Muscle of arm (tissue), 12 donors: ENCODE results near the gene STAT3. TPM values are rescaled to one million over a fixed set of nuclear protein-coding genes. Genes with fewer than 3 reads are reported as not detected.
"Not testable (repeated sequence)": the region's sequence is repeated elsewhere in the genome, so short reads cannot be mapped to it uniquely, and the experiment has no call there.

ENCODE experiments used
- DNase-seq: peaks from one replicate; pipeline ENCODE4 v3.0.0-alpha.2; 2013
- polyA plus RNA-seq, 12 donors: library from polyadenylated mRNA; unstranded; fragments of 120-200 nt; gene quantifications; one replicate each; pipeline ENCODE4 v1.2.1, GENCODE V29; 2013; ENCODE audit not compliant: insufficient read length in 12 of 12

The STAT3 gene
- polyA plus RNA-seq, 12 donors: 43.5 to 608 (median 52.9) TPM

- no peak for DNase-seq
Observed at GRCh38 chr17:42387661-42388380, 421 bp downstream of the STAT3 start.

- DNase-seq: peak; percentile 44
Observed at GRCh38 chr17:42386777-42387657, 1.2 kb downstream of the STAT3 start.

GRCh38 chr17:42381898-42382297, 6.3 kb downstream of the STAT3 start:
- no peak for DNase-seq

- DNase-seq: no peak
Observed at GRCh38 chr17:42380935-42381334, 7.3 kb downstream of the STAT3 start.

GRCh38 chr17:42378959-42379594, 9.2 kb downstream of the STAT3 start:
- DNase-seq: peak; percentile 68

GRCh38 chr17:42378359-42378958, 9.8 kb downstream of the STAT3 start:
- no peak for DNase-seq

- no peak for DNase-seq
Observed at GRCh38 chr17:42373896-42374295, 14.3 kb downstream of the STAT3 start.

GRCh38 chr17:42372142-42372541, 16.1 kb downstream of the STAT3 start:
- no peak for DNase-seq

- not testable (repeated sequence) for DNase-seq
Observed at GRCh38 chr17:42368797-42369561, 19.3 kb downstream of the STAT3 start.

GRCh38 chr17:42368310-42368709, 19.9 kb downstream of the STAT3 start:
- not testable (repeated sequence) for DNase-seq

- not testable (repeated sequence) for DNase-seq
Observed at GRCh38 chr17:42366176-42367023, 21.8 kb downstream of the STAT3 start.

GRCh38 chr17:42365136-42365535, 23.1 kb downstream of the STAT3 start:
- DNase-seq: no peak

- no peak for DNase-seq
Observed at GRCh38 chr17:42363767-42364585, 24.3 kb downstream of the STAT3 start.

GRCh38 chr17:42363231-42363630, 25.0 kb downstream of the STAT3 start:
- no peak for DNase-seq

- DNase-seq: no peak
Observed at GRCh38 chr17:42362245-42362961, 25.8 kb downstream of the STAT3 start.

- no peak for DNase-seq
Observed at GRCh38 chr17:42361781-42362186, 26.5 kb downstream of the STAT3 start.

GRCh38 chr17:42360388-42360787, 27.9 kb downstream of the STAT3 start:
- DNase-seq: not testable (repeated sequence)

GRCh38 chr17:42359133-42359532, 29.1 kb downstream of the STAT3 start:
- no peak for DNase-seq

GRCh38 chr17:42358434-42358833, 29.8 kb downstream of the STAT3 start:
- DNase-seq: no peak
